SU-DHL-6 (cell line): ENCODE measurements around the gene FAM237A.

Source experiments
- H2AFZ ChIP-seq: fragments of 200-600 bp; sonication (generic); 2 replicates; pipeline ENCODE4 v1.6.1; 2014; ENCODE audit warnings: low read depth, mild to moderate bottlenecking, moderate library complexity, mixed read lengths, antibody characterized with exemption, low read length; ENCODE audit not compliant: severe bottlenecking
- H3F3A ChIP-seq: fragments of 200-600 bp; shearing (Covaris generic); 2 replicates; pipeline ENCODE4 v1.6.0; 2016; ENCODE audit warnings: antibody characterized with exemption, mild to moderate bottlenecking; ENCODE audit not compliant: insufficient read depth
- H3K27ac ChIP-seq: fragments of 200-600 bp; sonication (generic); 2 replicates; pipeline ENCODE4 v1.5.1; 2016; ENCODE audit warnings: low read depth, mild to moderate bottlenecking, low read length, moderate library complexity, mixed read lengths
- H3K27me3 ChIP-seq: fragments of 200-600 bp; sonication (generic), shearing (Covaris generic); 2 replicates; pipeline ENCODE4 v1.6.0; 2014; ENCODE audit warnings: mild to moderate bottlenecking, low read length
- H3K36me3 ChIP-seq: fragments of 200-600 bp; sonication (generic); 2 replicates; pipeline ENCODE4 v1.6.1; 2014; ENCODE audit warnings: mild to moderate bottlenecking, low read length, mixed read lengths
- H3K4me2 ChIP-seq: fragments of 300-600, 200-600 bp; shearing (Covaris generic), sonication (generic); 2 replicates; pipeline ENCODE4 v1.6.0; 2014; ENCODE audit warnings: low read length, low read depth, mild to moderate bottlenecking; ENCODE audit not compliant: poor library complexity, severe bottlenecking
- H3K4me3 ChIP-seq: fragments of 200-600 bp; sonication (generic); 2 replicates; pipeline ENCODE4 v1.5.1; 2014; ENCODE audit warnings: antibody characterized with exemption, low read length, mild to moderate bottlenecking, mixed read lengths; ENCODE audit not compliant: insufficient read depth, poor library complexity, severe bottlenecking
- H3K79me2 ChIP-seq: fragments of 200-600 bp; sonication (generic); 2 replicates; pipeline ENCODE4 v1.6.1; 2014; ENCODE audit warnings: mild to moderate bottlenecking, low read length, moderate library complexity; ENCODE audit not compliant: insufficient read depth
- H3K9ac ChIP-seq: fragments of 200-600 bp; sonication (generic); 2 replicates; pipeline ENCODE4 v1.7.0; 2014; ENCODE audit warnings: mild to moderate bottlenecking, low read length
- H3K9me2 ChIP-seq: fragments of 200-600 bp; sonication (generic); replicated peaks from 2 replicates; pipeline ENCODE4 v1.6.1; 2014; ENCODE audit warnings: low read length; ENCODE audit not compliant: insufficient read depth
- H3K9me3 ChIP-seq: fragments of 200-600 bp; sonication (generic); 2 replicates; pipeline ENCODE4 v1.6.1; 2014; ENCODE audit warnings: low read length, mixed read lengths; ENCODE audit not compliant: insufficient read depth
- H4K20me1 ChIP-seq: fragments of 200-600 bp; sonication (generic); 2 replicates; pipeline ENCODE4 v1.6.1; 2014; ENCODE audit warnings: low read depth, mild to moderate bottlenecking, antibody characterized with exemption, low read length, moderate library complexity, mixed read lengths
- EZH2phosphoT487 ChIP-seq: fragments of 200-600 bp; sonication (generic), shearing (Covaris generic); conservative IDR thresholded peaks from 2 replicates; pipeline ENCODE4 v1.6.1; 2018; ENCODE audit warnings: mild to moderate bottlenecking, antibody characterized with exemption, low read length, moderate library complexity, mixed read lengths
- TF ChIP-seq, protein P1 (sequence below): fragments of 200-600 bp; sonication (generic); IDR thresholded peaks from one replicate; pipeline ENCODE4 v1.5.1; 2017; ENCODE audit warnings: antibody characterized with exemption, mild to moderate bottlenecking, low read length, moderate library complexity; ENCODE audit not compliant: insufficient read depth, poor library complexity, severe bottlenecking

FAM237A gene

DNA sequence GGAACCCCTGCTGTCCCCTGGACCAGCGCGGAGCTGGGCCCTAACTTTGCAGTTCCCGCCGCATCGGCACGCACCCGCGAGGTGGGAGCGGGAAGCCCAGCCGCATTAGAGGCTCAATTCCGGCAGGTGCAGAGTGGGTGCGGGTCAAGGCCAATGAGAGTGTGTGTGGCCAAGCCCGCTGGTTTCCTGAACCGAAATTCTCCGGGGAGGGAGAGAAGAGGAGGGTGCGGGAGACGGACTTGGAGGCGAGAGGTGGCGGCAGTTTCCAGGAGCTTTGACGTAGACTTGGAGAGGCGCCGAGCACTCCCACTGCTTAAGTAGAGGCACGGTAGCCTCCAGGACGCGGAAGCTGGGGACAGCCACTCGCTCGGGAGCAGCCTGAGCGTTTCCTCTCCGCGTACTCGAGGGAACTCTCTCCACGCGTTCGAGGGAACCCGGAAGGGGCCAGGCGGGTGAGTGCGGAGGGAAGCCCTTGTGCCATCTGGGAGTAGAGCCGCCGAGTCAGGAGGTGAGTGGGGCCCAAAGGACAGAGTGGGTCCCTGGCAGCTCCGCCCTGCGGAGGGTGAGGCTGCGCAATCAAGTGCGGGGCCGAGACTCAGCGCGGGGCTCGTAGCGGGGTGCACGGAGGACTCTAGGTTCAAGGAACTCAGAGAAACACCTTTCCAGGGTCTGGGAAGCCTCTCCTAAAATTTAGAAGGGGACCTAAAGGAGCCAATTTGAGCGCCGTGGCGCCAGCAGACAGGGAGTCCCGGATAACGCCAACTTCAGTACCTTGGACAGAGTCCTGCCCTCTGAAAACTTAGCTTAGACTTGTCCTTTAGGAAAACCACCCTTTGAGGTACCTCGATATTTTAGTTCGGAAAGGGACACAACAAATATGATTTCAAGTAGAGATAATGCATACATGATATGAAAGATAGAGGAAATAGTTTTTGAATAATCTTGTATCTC is at the start of gene FAM237A:
TSS of gene FAM237A (plus strand) at position 413 of the 951 bp plus-strand sequence. CDS start 1,750 bp downstream, outside the sequence.
- H3F3A ChIP-seq, result no peaks in the 10 kb centered on the region
- H4K20me1 ChIP-seq, result no peaks in the 10 kb centered on the region
- no peaks in the 10 kb centered on the region for H3K27me3 ChIP-seq
- no peaks in the 10 kb centered on the region for H3K79me2 ChIP-seq
- H3K36me3 ChIP-seq, result no peaks in the 10 kb centered on the region
- no peak within 1 kb of the TSS for H3K4me2 ChIP-seq
- no peaks in the 10 kb centered on the region for H3K9me2 ChIP-seq
- no peak within 1 kb of the TSS for H3K9ac ChIP-seq
- TF ChIP-seq EZH2phosphoT487, result no peak
- TF ChIP-seq, protein P1, sequence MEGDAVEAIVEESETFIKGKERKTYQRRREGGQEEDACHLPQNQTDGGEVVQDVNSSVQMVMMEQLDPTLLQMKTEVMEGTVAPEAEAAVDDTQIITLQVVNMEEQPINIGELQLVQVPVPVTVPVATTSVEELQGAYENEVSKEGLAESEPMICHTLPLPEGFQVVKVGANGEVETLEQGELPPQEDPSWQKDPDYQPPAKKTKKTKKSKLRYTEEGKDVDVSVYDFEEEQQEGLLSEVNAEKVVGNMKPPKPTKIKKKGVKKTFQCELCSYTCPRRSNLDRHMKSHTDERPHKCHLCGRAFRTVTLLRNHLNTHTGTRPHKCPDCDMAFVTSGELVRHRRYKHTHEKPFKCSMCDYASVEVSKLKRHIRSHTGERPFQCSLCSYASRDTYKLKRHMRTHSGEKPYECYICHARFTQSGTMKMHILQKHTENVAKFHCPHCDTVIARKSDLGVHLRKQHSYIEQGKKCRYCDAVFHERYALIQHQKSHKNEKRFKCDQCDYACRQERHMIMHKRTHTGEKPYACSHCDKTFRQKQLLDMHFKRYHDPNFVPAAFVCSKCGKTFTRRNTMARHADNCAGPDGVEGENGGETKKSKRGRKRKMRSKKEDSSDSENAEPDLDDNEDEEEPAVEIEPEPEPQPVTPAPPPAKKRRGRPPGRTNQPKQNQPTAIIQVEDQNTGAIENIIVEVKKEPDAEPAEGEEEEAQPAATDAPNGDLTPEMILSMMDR, result no peak
- H3K4me3 ChIP-seq, result no peak within 1 kb of the TSS
- H3K9me3 ChIP-seq, result no peaks in the 10 kb centered on the region
- no peak within 1 kb of the TSS for H3K27ac ChIP-seq
- no peak within 1 kb of the TSS for H2AFZ ChIP-seq

DNA sequence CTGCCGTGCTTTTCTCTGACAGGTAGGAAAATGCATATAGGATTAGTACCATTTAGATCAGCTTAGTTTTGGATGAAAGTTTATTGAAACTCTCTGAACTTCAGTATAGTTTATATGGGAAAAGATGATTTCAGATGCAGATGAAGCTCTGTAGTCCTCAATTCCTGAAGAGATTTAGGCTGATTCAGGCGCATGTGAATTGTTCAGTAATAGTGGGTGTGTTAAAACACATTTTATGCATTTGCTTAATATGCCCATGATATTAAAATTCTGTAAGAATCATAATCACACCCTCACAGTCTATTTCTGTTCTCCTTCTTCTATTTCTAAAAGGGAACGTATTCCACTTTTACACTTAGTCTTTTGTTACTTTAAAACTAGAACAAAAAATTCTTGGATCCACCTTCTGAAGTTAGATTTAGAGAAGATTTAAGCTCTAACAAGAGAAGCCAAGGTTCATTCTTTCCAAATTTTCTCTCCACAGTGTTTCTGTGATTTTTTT is 44.5 kb upstream of the FAM237A start:
- H3K9me2 ChIP-seq, result no peaks in the 10 kb centered on the region
- H3K9me3 ChIP-seq, result no peaks in the 10 kb centered on the region
- H3K27me3 ChIP-seq, result no peaks in the 10 kb centered on the region
- TF ChIP-seq, protein P1, result no peak
- TF ChIP-seq EZH2phosphoT487, result no peak
- H4K20me1 ChIP-seq, result no peaks in the 10 kb centered on the region
- H3K4me2 ChIP-seq, result no peak overlapping the region
- peaks cover under 1% of the 10 kb centered on the region; the same call in 1 of the 2 replicates for H3K36me3 ChIP-seq
- H3K4me3 ChIP-seq, result no peak overlapping the region
- no peak overlapping the region for H2AFZ ChIP-seq
- H3K79me2 ChIP-seq, result no peaks in the 10 kb centered on the region
- H3K9ac ChIP-seq, result no peak overlapping the region
- no peak overlapping the region for H3K27ac ChIP-seq
- H3F3A ChIP-seq, result no peaks in the 10 kb centered on the region

DNA sequence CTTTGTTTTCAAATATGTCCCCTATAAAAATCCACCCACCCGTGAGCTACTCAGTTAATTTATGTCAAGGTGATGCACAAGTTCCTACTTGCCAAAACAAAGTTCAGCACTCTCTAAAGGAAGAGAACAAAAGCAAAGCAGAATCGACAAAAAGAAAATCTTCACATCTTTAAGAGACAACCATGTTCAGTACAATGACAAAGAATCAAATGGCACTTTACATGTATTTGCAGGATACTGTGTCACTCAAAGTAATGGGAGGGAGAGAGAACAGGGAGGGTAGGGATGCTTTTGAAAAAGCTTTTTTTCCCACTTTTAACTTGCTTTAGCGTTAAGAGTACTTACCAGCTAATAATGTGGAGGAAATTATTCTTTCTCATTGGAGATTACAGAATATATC is 39.0 kb upstream of the FAM237A start:
- Histone ChIP-seq H3K4me2 (no peak overlapping the region), H3K27me3 (no peaks in the 10 kb centered on the region), H3K9me3 (no peaks in the 10 kb centered on the region), H4K20me1 (no peaks in the 10 kb centered on the region), H2AFZ (no peak overlapping the region), H3K79me2 (no peaks in the 10 kb centered on the region), H3K9ac (no peak overlapping the region), H3F3A (no peaks in the 10 kb centered on the region), H3K4me3 (no peak overlapping the region), H3K36me3 (no peaks in the 10 kb centered on the region), H3K27ac (no peak overlapping the region), H3K9me2 (no peaks in the 10 kb centered on the region)
- TF ChIP-seq EZH2phosphoT487, result no peak
- TF ChIP-seq, protein P1, result no peak
